Suprapubic skin (tissue), 3 donors: ENCODE results near the gene SMAD5.

Experiments
- CTCF ChIP-seq, 2 donors: fragments of 200-600 bp in 1 of 2; fragments of 450-650 bp in 1 of 2; sonication (generic) in 1 of 2; IDR thresholded peaks; one replicate each; pipeline ENCODE4 v1.5.1; 2016 to 2019; ENCODE audit warnings: antibody characterized with exemption in 2 of 2, mild to moderate bottlenecking in 1 of 2, moderate library complexity in 1 of 2
- EP300 ChIP-seq: sonication (generic); formaldehyde crosslinking; IDR thresholded peaks from one replicate; pipeline ENCODE4 v1.6.1; 2017; ENCODE audit warnings: antibody characterized with exemption

GRCh38 chr5:136098176-136098575, 34.5 kb upstream of the SMAD5 start:
- no peak for TF ChIP-seq CTCF (IDR thresholded peaks at IDR 0.05)
- TF ChIP-seq EP300: no peak
